NCI-H1105 treated with DMSO at 0.1 percent for 48 hours (cell line): Measurements from ENCODE around the gene PSG3.
"Not testable (repeated sequence)": the region's sequence is repeated elsewhere in the genome, so short reads cannot be mapped to it uniquely, and the experiment has no call there.

ENCODE experiments used
- DNase-seq: peaks from one replicate; lab custom pipeline; 2025; lab: John Stamatoyannopoulos, UW

The PSG3 gene

GRCh38 chr19:42740381-42740780 is at the start of gene PSG3:
Gene PSG3, minus strand, starts transcription at chr19:42740481. Its CDS starts 97 bp downstream, at chr19:42740384.
- not testable (repeated sequence) for DNase-seq

GRCh38 chr19:42788766-42789165 is 48.5 kb upstream of the PSG3 start:
- DNase-seq: not testable (repeated sequence)

GRCh38 chr19:42787766-42788165 is 47.5 kb upstream of the PSG3 start:
- DNase-seq: not testable (repeated sequence)

GRCh38 chr19:42776750-42777612 is 36.7 kb upstream of the PSG3 start:
- peak; percentile 30 for DNase-seq

- DNase-seq: not testable (repeated sequence)
These were observed 34.4 kb upstream of the PSG3 start for GRCh38 chr19:42774510-42775158.

GRCh38 chr19:42767319-42767718 is 27.0 kb upstream of the PSG3 start:
- DNase-seq: not testable (repeated sequence)

GRCh38 chr19:42766871-42767270 is 26.6 kb upstream of the PSG3 start:
- not testable (repeated sequence) for DNase-seq

- no peak for DNase-seq
These were observed 24.6 kb upstream of the PSG3 start for GRCh38 chr19:42764836-42765235.

- DNase-seq: no peak
These were observed 22.5 kb upstream of the PSG3 start for GRCh38 chr19:42762789-42763188.

GRCh38 chr19:42761924-42762295 is 21.6 kb upstream of the PSG3 start:
- not testable (repeated sequence) for DNase-seq

- DNase-seq: not testable (repeated sequence)
These were observed 21.0 kb upstream of the PSG3 start for GRCh38 chr19:42760954-42761923.

GRCh38 chr19:42758667-42759066 is 18.4 kb upstream of the PSG3 start:
- DNase-seq: not testable (repeated sequence)

- DNase-seq: not testable (repeated sequence)
These were observed 12.0 kb upstream of the PSG3 start for GRCh38 chr19:42752246-42752645.

- DNase-seq: peak; percentile 1
These were observed 1.7 kb upstream of the PSG3 start for GRCh38 chr19:42741726-42742607.

- not testable (repeated sequence) for DNase-seq
These were observed 2.7 kb downstream of the PSG3 start for GRCh38 chr19:42737581-42738011.

GRCh38 chr19:42728341-42728740 is 11.9 kb downstream of the PSG3 start:
- DNase-seq: not testable (repeated sequence)

- not testable (repeated sequence) for DNase-seq
These were observed 26.3 kb downstream of the PSG3 start for GRCh38 chr19:42714000-42714399.

- DNase-seq: not testable (repeated sequence)
These were observed 27.5 kb downstream of the PSG3 start for GRCh38 chr19:42712753-42713152.

GRCh38 chr19:42710986-42711385 is 29.3 kb downstream of the PSG3 start:
- DNase-seq: not testable (repeated sequence)

- no peak for DNase-seq
These were observed 42.4 kb downstream of the PSG3 start for GRCh38 chr19:42697884-42698283.
